22Rv1 (cell line): Measurements from ENCODE around the gene PIK3R3.

Source experiments
- H3K27ac ChIP-seq: fragments of 450-650 bp; 2 replicates; pipeline ENCODE4 v1.5.1; 2017
- ZFX ChIP-seq: fragments of 450-650 bp; IDR thresholded peaks from 2 replicates; pipeline ENCODE4 v1.6.1; 2017; ENCODE audit warnings: antibody characterized with exemption, borderline replicate concordance
- TF ChIP-seq, protein P1 (sequence below): fragments of 450-650 bp; IDR thresholded peaks from 2 replicates; pipeline ENCODE4 v1.5.1; 2017; ENCODE audit warnings: mild to moderate bottlenecking

Gene PIK3R3

GRCh38 chr1:46003315-46003714 is 129.1 kb downstream of the PIK3R3 start:
- H3K27ac ChIP-seq = no peak overlapping the region
- TF ChIP-seq, protein P1, sequence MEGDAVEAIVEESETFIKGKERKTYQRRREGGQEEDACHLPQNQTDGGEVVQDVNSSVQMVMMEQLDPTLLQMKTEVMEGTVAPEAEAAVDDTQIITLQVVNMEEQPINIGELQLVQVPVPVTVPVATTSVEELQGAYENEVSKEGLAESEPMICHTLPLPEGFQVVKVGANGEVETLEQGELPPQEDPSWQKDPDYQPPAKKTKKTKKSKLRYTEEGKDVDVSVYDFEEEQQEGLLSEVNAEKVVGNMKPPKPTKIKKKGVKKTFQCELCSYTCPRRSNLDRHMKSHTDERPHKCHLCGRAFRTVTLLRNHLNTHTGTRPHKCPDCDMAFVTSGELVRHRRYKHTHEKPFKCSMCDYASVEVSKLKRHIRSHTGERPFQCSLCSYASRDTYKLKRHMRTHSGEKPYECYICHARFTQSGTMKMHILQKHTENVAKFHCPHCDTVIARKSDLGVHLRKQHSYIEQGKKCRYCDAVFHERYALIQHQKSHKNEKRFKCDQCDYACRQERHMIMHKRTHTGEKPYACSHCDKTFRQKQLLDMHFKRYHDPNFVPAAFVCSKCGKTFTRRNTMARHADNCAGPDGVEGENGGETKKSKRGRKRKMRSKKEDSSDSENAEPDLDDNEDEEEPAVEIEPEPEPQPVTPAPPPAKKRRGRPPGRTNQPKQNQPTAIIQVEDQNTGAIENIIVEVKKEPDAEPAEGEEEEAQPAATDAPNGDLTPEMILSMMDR = no peak
- TF ChIP-seq ZFX = no peak

DNA sequence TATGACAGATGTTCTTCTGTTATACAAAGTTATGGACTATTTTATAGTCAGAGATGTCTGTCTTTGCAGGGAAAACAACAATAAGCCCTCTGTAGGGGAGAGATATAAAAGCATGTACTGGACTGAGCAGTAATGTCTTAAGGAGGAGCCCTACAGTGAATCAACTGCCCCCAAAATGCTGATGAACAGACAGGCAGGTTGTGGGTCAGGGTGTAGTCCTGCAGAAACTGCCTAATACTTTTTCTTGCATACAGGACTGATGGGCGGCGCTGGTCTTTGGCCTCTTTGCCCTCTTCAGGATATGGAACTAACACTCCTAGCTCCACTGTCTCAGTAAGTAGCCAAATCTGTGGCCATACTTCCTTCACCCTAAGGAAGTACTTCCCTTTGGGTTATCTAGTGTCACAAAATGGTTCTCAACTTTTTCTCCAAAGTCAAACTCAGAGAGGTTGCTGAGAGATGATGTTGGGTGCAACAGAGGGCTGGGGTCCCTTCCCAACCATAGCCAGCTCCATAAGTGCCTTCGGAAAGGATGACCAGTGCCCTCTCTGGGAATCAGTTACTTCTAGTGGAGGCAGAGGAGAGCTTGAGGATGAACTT is 129.8 kb downstream of the PIK3R3 start:
- H3K27ac ChIP-seq = no peak overlapping the region
- TF ChIP-seq ZFX = no peak
- TF ChIP-seq, protein P1 = no peak

DNA sequence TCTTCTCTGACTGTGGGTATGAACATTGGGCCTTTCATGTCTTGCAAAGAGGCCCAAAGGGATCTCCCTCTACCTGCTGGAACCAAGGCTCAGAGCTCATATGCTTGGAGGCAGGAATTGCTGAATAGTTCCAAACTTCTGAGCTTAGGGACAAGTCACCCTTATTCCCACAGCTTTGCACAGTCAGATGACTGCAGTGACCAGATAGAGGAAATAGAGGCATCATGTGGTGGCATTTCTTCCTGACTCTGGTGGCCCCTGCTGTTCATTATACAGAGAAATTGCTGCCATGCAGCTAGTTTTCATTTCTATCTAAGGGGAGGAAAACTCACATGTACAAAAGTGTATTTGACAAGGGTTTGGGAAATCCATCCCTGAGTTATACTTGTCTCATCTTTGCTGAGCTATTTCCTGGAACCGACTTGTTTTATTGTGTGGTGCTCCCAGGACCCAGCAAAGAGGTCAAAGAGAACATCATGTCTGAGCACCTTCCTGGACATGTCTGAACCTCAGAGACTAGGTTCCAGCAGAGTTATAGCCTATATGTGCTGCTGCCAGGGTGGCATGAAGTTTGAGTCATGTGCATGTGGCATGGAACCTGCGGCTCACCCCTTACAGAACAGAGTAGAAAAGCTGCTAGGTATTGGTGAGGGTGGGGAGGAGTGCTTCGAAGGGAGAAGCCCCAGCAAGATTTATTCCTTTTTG is 131.2 kb downstream of the PIK3R3 start:
- no peak for TF ChIP-seq ZFX
- TF ChIP-seq, protein P1 = no peak
- no peak overlapping the region for H3K27ac ChIP-seq

- TF ChIP-seq ZFX = no peak
- TF ChIP-seq, protein P1 = no peak
- no peak overlapping the region for H3K27ac ChIP-seq
Measured at GRCh38 chr1:45999507-45999906, 132.9 kb downstream of the PIK3R3 start.

DNA sequence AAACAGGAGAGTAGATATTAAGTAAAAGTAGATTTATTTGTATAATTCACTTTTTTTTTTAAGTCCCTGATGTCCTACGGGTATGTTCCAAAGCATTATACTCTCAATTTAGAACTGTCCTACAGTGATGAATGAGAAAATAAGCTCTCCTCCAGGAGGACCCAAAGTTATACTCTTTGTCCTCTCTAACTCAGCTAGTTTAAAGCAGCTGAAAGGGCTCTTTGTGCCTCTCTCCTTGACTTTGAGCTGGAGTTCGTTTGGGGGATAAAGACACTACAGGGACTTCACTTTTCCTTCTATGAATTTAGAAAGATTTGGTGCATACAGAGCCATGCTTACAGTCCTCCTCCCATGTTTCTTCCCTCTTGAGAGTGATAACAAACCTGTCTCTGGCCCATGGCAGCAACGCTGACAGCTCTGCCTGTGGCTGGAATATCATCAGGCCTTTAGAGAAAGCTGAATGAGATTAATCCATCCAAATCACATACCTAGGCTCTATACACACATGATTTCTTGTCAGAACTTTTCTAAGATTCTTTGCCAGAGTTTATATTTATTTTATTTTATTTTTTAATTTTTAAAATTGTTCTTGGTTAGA is 134.3 kb downstream of the PIK3R3 start:
- no peak overlapping the region for H3K27ac ChIP-seq
- TF ChIP-seq, protein P1 = no peak
- no peak for TF ChIP-seq ZFX

- H3K27ac ChIP-seq = no peak overlapping the region
- TF ChIP-seq, protein P1 = no peak
- TF ChIP-seq ZFX = no peak
Measured at GRCh38 chr1:45995298-45995697, 137.1 kb downstream of the PIK3R3 start.

DNA sequence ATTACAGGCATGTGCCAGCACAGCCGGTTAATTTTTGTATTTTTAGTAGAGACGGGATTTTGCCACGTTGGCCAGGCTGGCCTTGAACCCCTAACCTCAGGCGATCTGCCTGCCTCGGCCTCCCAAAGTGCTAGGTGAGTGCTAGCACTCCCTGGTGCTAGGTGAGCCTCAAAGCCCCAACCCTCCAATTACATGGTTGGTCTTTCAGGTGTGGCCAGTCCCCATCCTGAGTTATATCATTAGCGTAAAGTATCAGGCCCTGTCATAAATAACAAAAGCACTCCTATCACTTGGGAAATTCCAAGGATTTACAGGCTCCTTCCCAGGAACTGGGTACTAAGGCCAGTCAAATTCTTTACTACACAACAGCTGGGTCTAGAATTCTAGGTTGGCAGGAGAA is 138.0 kb downstream of the PIK3R3 start:
- TF ChIP-seq ZFX = no peak
- H3K27ac ChIP-seq = no peak overlapping the region
